Osteoblast (primary cell): ENCODE results near the gene DACH1. TPM values are rescaled to one million over a fixed set of nuclear protein-coding genes. Genes with fewer than 3 reads are reported as not detected.

ENCODE experiments used
- DNase-seq: peaks from one replicate; pipeline ENCODE4 v3.0.0; 2011; ENCODE audit warnings: low spot score, mixed read lengths; ENCODE audit not compliant: insufficient read length; ENCODE audit errors: missing footprints
- H2AFZ ChIP-seq: 2 replicates; pipeline ENCODE4 v1.6.0; 2011; ENCODE audit warnings: mild to moderate bottlenecking, low read length
- H3K27ac ChIP-seq: 2 replicates; pipeline ENCODE4 v1.5.1; 2011; ENCODE audit warnings: mild to moderate bottlenecking, low read depth, low read length, moderate library complexity
- H3K27me3 ChIP-seq: 2 replicates; pipeline ENCODE4 v1.6.0; 2012; ENCODE audit warnings: mild to moderate bottlenecking, control low read depth, inconsistent platforms, low read length, moderate library complexity; ENCODE audit not compliant: insufficient read depth
- H3K36me3 ChIP-seq: 2 replicates; pipeline ENCODE4 v1.5.1; 2011; ENCODE audit warnings: mild to moderate bottlenecking, low read length, control low read depth, moderate library complexity; ENCODE audit not compliant: insufficient read depth
- H3K4me1 ChIP-seq: 2 replicates; pipeline ENCODE4 v1.5.1; 2011; ENCODE audit warnings: mild to moderate bottlenecking, low read length, control low read depth, moderate library complexity; ENCODE audit not compliant: insufficient read depth
- H3K4me2 ChIP-seq: 2 replicates; pipeline ENCODE4 v1.6.0; 2011; ENCODE audit warnings: mild to moderate bottlenecking, low read length; ENCODE audit not compliant: insufficient read depth
- H3K4me3 ChIP-seq: fragments of 200-600 bp; sonication (generic); 3 replicates; pipeline ENCODE4 v1.5.1; 2012; ENCODE audit warnings: mild to moderate bottlenecking, low read length, inconsistent platforms; ENCODE audit not compliant: insufficient read depth
- H3K79me2 ChIP-seq: 2 replicates; pipeline ENCODE4 v1.6.0; 2012; ENCODE audit warnings: mild to moderate bottlenecking, low read length, control low read depth, inconsistent platforms; ENCODE audit not compliant: insufficient read depth
- H3K9me3 ChIP-seq: 2 replicates; pipeline ENCODE4 v1.5.1; 2011; ENCODE audit warnings: low read depth, low read length, control low read depth
- H4K20me1 ChIP-seq: 2 replicates; pipeline ENCODE4 v1.6.0; 2012; ENCODE audit warnings: mild to moderate bottlenecking, low read length, control low read depth; ENCODE audit not compliant: insufficient read depth
- total RNA-seq: library from RNA; depleted of rRNA; stranded (reverse); fragments of >200 nt; gene quantifications from 2 replicates; pipeline ENCODE4 v1.2.3, GENCODE V29; 2012
- TF ChIP-seq, protein P1 (sequence below): IDR thresholded peaks from 2 replicates; pipeline ENCODE4 v1.5.1; 2011; ENCODE audit warnings: mild to moderate bottlenecking, low read depth, low read length, moderate library complexity; ENCODE audit errors: extremely low read depth

DACH1 gene
- total RNA-seq, 1 donor: not detected

DNA sequence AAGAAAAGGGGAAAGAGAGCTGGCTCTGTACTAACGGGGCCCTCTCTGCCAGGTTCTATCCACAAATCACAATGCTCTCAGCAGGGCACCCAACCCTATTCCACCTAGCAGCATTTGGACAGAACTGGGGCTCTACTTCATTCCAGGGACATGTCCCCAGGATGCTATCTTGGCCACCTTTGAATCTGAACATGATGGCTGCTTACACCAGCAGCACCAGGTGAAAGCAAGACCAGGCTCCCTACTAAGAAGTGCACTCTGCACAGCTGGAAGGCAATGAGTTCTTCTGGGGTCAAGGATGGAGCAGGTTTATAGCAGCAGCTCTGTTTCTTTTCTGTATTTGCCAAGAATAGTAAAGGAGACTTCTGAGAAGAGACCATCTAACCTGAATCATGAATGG, 222.4 kb downstream of the DACH1 start:
- Histone ChIP-seq H3K27me3 (no peaks in the 10 kb centered on the region), H3K79me2 (no peaks in the 10 kb centered on the region), H3K4me1 (no peaks in the 10 kb centered on the region), H2AFZ (no peak overlapping the region), H3K9me3 (no peaks in the 10 kb centered on the region), H3K4me2 (no peak overlapping the region), H4K20me1 (no peaks in the 10 kb centered on the region), H3K27ac (no peak overlapping the region), H3K4me3 (no peak overlapping the region), H3K36me3 (no peaks in the 10 kb centered on the region)
- TF ChIP-seq, protein P1, sequence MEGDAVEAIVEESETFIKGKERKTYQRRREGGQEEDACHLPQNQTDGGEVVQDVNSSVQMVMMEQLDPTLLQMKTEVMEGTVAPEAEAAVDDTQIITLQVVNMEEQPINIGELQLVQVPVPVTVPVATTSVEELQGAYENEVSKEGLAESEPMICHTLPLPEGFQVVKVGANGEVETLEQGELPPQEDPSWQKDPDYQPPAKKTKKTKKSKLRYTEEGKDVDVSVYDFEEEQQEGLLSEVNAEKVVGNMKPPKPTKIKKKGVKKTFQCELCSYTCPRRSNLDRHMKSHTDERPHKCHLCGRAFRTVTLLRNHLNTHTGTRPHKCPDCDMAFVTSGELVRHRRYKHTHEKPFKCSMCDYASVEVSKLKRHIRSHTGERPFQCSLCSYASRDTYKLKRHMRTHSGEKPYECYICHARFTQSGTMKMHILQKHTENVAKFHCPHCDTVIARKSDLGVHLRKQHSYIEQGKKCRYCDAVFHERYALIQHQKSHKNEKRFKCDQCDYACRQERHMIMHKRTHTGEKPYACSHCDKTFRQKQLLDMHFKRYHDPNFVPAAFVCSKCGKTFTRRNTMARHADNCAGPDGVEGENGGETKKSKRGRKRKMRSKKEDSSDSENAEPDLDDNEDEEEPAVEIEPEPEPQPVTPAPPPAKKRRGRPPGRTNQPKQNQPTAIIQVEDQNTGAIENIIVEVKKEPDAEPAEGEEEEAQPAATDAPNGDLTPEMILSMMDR: no peak
- no peak for DNase-seq

DNA sequence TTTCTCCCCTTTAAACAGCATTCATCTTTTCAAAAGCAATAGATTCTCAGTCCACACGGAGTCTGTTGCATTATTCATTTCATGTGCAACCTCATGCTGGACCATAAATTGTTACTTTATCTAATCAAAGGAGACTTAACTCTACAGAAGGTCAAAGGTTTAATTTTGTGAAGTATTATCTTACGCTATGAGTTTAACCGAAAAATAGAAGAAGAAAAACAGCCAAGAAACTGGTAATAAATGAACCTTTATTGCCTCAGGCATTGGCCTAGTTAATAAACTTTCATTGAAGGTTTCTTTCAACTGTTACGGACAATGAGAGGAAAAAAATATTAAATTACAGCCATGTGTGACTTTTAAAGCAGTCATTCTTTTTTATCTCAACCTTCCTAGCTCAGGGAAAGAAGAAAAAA, 223.6 kb downstream of the DACH1 start:
- H3K27ac ChIP-seq: no peak overlapping the region
- no peaks in the 10 kb centered on the region for H4K20me1 ChIP-seq
- no peaks in the 10 kb centered on the region for H3K79me2 ChIP-seq
- no peak for DNase-seq
- H3K36me3 ChIP-seq: no peaks in the 10 kb centered on the region
- H3K4me1 ChIP-seq: no peaks in the 10 kb centered on the region
- no peak overlapping the region for H3K4me2 ChIP-seq
- no peaks in the 10 kb centered on the region for H3K27me3 ChIP-seq
- H2AFZ ChIP-seq: no peak overlapping the region
- H3K9me3 ChIP-seq: no peaks in the 10 kb centered on the region
- no peak overlapping the region for H3K4me3 ChIP-seq
- TF ChIP-seq, protein P1: no peak

DNA sequence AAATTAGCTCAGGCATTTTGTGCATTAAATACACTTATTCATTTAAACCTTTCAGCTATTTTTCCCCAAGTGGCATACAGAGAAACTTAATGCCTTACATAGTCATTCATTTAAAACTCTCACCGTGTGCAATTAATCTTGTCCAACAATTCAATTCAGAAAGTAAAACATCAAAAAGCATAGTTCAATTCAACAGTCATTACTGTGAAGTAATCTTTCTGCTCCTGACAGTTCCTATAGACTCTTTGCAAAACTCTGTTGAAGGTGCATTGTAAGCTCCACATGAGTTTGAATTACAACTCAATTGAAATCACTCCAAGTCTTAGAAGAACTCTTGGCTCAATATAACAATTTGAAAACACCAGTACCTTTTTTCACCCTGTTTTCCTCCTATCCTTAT, 228.3 kb downstream of the DACH1 start:
- no peaks in the 10 kb centered on the region for H3K79me2 ChIP-seq
- H3K27ac ChIP-seq: no peak overlapping the region
- no peak for DNase-seq
- no peaks in the 10 kb centered on the region for H3K36me3 ChIP-seq
- no peaks in the 10 kb centered on the region for H4K20me1 ChIP-seq
- no peaks in the 10 kb centered on the region for H3K9me3 ChIP-seq
- no peaks in the 10 kb centered on the region for H3K4me1 ChIP-seq
- H3K4me2 ChIP-seq: no peak overlapping the region
- no peak overlapping the region for H2AFZ ChIP-seq
- H3K27me3 ChIP-seq: no peaks in the 10 kb centered on the region
- TF ChIP-seq, protein P1: no peak
- no peak overlapping the region for H3K4me3 ChIP-seq

DNA sequence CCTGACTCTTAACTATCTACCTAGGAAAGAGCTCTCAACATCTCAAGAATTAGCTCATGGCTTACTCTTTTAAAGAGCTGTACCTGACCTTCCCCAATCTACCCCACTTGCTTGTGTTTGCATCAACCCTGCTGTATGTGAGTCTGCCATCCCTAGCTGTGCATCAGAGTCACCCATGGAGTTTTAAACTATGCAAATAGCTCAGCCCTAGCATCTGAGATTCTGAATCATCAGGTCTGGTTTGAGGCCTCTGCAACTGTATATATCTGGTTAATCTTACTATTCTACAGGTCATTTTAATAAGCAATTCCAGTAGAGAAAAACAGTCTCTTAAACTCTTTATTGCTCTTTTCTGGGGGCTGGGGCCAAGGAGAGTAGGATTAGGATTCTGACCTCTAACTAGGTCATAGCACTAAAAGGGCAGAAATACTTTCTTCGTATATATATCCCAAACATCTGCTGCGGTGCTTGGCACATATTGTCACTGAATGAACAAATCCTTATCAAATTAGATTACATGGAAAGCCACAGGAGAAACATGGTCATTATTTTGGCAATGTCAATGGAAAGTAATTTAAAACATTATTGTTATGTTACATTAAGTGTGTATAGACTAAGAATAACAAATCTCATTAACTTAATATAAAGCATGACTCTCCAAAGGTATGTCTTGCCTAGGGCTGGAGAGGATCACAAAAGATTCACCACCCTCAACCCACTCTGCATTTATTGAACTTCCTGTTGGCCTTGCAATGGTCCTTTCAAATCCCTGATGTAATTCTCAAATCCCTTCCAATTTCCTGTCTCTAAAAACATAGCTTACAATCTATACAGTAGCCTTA, 232.2 kb downstream of the DACH1 start:
- Histone ChIP-seq H3K4me1 (no peaks in the 10 kb centered on the region), H2AFZ (no peak overlapping the region), H3K79me2 (no peaks in the 10 kb centered on the region), H3K9me3 (peaks cover 2% of the 10 kb centered on the region), H3K27ac (no peak overlapping the region), H3K27me3 (no peaks in the 10 kb centered on the region), H3K4me3 (no peak overlapping the region), H3K36me3 (no peaks in the 10 kb centered on the region), H3K4me2 (no peak overlapping the region), H4K20me1 (no peaks in the 10 kb centered on the region)
- DNase-seq: no peak
- TF ChIP-seq, protein P1: no peak
